ENCODE data around the gene LRRC8B. TPM values are rescaled to one million over a fixed set of nuclear protein-coding genes. Genes with fewer than 3 reads are reported as not detected.

The LRRC8B gene
- total RNA-seq, 1 donor from 2014 or later: 10.7 TPM

- DNase-seq: peak; percentile 32
These were observed 23.0 kb downstream of the LRRC8B start for GRCh38 chr1:89547563-89548116.

- no peak for DNase-seq
These were observed 23.7 kb downstream of the LRRC8B start for GRCh38 chr1:89548122-89548857.

- no peak for DNase-seq
These were observed 26.4 kb downstream of the LRRC8B start for GRCh38 chr1:89550995-89551394.

- no peak for DNase-seq
These were observed 27.9 kb downstream of the LRRC8B start for GRCh38 chr1:89552471-89553081.

- DNase-seq: no peak
These were observed 28.5 kb downstream of the LRRC8B start for GRCh38 chr1:89553157-89553556.

DNA sequence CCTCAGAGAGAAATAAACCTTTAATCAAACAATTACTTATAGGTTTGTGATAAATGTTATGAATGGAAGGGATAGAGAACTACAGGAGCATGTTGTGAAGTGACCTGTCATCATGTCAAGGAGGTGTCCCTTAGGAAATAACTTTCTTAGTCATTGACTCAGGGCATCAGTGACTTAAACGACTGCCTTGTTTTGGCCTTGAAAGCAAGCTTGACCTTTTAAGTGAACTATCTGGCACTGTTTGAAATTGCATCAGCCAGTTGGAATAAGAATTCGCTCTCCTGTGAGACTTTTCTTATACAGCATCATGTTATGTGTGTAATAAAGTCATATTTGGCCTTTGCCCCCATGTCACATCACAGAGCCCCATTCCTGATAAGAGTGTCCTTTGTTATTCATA, 30.9 kb downstream of the LRRC8B start:
- DNase-seq: no peak

DNA sequence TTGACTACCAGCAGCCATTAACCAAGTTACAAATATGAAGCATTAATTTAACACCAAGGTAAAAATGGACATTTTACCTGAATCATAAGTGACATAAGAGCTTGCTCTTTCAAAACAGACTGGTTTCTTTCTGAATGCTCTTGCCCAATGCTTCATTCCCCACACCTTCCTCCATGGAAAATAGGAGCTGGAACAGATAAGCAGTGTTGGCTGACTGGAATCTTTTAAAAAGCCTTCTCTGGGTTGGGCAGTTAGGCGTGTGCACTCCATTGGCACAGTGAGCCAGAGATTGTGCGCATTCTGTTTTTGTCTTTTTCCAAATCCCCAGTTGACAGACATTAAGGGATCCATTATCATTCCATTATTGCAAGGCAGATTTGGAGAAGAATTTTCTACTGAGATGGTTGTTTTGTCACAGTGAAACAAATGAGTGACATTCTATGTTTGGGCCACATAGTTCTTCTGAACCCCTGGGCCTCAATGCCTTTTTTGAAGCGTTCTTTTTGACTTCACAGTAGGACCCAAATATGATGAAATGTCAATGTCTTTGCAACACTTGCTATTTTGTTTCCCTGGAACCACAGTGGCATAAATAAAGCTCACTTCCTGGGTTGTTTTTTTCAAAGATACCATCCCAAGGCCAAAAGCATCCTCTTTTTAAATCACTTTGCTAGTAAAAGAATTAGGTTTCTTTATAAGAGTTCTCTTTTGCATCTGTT, 32.3 kb downstream of the LRRC8B start:
- no peak for DNase-seq

GRCh38 chr1:89557445-89557825, 32.8 kb downstream of the LRRC8B start:
- no peak for DNase-seq

GRCh38 chr1:89557956-89558355, 33.3 kb downstream of the LRRC8B start:
- DNase-seq: no peak

DNA sequence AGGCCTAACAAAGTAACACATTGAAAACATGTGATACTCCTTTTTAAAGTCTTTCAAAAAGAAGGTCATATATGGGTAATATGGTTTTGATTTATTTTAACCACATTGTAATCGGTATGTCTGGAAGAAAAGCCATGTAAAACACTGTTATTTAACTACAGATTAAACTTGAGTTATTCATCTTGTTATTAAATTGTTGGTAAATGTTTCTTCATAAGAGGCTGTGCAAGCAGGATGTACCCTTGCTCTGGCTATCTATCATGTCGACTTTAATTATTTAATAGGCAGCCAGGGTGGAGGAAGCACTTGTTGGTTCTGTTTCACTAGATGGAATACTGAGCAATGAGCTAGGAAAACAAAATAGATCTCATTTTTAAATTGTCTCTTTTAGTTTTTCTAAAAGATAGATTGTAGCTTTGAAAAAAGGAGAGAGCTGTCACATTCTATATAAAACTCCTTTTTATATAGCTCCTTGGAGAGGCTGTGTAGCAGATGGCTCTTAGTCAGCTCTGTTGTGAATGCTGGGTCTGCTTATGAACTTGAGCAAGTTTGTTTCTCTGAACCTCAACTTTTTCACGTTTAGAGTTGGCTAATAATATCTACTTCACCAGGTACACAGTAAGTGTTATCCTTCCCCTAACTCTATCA, 39.5 kb downstream of the LRRC8B start:
- no peak for DNase-seq

DNA sequence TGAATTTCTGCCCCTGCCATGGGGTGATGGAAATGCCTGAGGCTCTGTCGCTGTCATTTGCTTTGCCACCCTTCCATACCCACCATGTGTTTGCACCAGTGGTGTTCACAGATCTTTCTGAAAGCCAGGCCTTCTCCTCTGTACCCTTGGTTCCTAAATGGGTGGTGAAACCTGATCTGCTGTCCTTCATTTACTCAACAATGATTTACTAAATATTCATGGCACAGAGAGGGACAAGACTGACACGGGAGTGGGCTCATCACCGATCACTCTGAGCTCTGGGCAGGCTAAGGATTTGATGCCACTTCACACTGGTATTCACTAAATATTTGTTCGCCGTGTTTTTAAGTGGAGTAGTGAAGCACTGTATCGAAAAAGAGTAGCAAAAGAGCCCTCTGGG, 40.9 kb downstream of the LRRC8B start:
- no peak for DNase-seq

GRCh38 chr1:89566761-89567174, 42.1 kb downstream of the LRRC8B start:
- DNase-seq: peak; percentile 29

- no peak for DNase-seq
These were observed 43.2 kb downstream of the LRRC8B start for GRCh38 chr1:89567797-89568196.

- DNase-seq: no peak
These were observed 48.8 kb downstream of the LRRC8B start for GRCh38 chr1:89573410-89573809.

GRCh38 chr1:89574621-89575020, 50.0 kb downstream of the LRRC8B start:
- no peak for DNase-seq

DNA sequence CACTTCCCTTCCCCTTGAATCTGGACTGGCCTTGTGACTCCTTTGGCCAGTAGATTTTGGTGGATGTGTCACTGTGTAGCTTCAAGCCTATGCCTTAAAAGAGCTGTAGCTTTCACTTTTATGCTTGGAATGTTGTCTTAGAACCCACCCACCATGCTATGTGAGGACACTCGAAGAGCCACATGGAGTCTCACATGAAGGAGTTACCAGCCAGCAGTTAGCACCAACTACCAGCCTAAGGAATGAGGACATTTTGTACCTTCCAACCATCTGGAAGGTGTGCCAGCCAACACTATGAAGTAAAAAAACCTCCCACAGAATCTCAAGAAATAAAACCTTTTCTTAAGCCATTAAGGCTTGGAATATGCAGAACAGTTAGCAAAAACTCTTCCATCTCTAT, 50.6 kb downstream of the LRRC8B start:
- DNase-seq: no peak

DNA sequence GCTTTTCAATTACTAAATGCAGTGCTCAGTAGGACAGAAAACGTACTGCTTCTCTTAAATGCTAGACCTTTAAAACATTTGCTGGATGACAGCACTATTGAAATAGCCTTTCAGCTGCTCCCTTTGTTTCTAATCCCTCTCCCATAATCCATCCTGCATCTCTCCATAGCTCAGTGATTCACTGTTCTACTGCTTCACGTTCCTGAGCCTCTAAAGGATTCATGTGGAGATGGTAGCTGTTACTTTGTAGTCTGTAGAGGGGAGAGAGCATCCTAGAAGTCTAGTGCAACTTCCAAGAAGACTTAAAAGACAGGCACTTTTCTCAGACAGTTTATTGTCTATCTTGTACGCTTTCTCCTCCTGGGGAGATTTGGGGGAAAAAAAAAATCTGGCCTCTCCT, 51.4 kb downstream of the LRRC8B start:
- DNase-seq: no peak

GRCh38 chr1:89578151-89578550, 53.5 kb downstream of the LRRC8B start:
- no peak for DNase-seq

DNA sequence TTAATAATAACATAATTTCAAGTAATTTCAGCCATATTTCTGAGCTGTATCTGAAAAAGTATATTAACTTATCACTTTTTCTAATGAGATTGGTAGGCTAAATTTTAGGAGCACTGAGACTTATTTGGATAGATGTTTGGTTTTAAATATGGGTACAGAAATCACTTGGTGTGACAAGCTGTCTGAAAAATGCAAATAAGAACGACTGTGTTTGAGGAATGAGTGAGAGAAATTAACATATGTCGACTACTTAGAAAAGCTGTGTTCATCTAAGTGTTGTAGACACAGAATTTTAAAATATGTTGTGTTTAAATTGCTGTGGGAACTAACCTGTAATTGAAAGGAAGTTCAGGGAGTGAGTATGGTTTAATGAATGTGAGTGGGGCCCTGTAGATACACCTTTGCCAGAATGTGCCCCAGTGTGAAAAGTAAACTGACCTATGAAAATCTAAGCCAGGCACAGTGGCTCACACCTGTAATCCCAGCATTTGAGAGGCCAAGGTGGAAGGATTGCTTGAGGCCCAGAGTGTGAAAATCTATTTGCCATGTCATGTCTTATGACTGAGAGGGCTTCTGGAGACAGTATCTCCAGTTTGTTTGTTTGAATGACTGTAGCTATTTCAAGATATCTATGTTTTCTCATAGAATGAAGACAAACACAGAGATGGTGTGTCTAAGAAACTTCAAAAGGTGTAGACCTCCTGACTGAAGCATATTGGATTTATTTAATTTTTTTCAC, 54.5 kb downstream of the LRRC8B start:
- DNase-seq: no peak

DNA sequence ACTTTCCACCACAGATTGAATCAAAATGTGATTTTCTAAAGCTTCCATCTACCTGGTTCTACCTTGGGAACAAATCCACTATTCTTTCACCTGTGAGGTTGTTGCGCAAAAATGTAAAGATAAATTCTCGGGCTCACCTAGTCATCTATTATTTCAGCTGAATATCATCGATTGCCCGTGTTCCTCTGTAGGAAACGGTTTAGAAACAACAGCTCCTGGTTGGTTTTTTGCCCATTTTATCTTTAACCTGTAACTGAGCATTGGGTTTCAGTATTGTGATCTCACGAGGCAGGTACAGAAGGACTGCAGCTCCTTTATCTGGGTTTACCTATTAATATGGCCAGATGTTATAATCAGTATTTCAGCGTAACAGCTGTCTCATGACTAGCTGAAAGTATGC, 55.4 kb downstream of the LRRC8B start:
- DNase-seq: no peak

- no peak for DNase-seq
These were observed 57.2 kb downstream of the LRRC8B start for GRCh38 chr1:89581859-89582258.

- no peak for DNase-seq
These were observed 57.9 kb downstream of the LRRC8B start for GRCh38 chr1:89582571-89582970.

Measured in tongue (tissue), 2 donors.